Activated CD4-positive, alpha-beta memory T cell treated with anti-CD3 and anti-CD28 coated beads, Interleukin-2, amount 10 ng/mL, durations not matched to agents 7 days and 5 days (primary cell): ENCODE results near the gene FBXW4. TPM values are rescaled to one million over a fixed set of nuclear protein-coding genes. Genes with fewer than 3 reads are reported as not detected.
A peak's percentile ranks its signal among the peaks of the same experiment; 100 is the strongest.

ENCODE experiments used
- CTCF ChIA-PET: fragments of 350-600 bp; sonication (Branson Sonifier 250); formaldehyde crosslinking; loops from one replicate; lab custom pipeline; 2021; ENCODE audit warnings: antibody characterized with exemption, inconsistent platforms; lab: Charles Lee
- POLR2A ChIA-PET: fragments of 350-600 bp; sonication (Branson Sonifier 250); formaldehyde crosslinking; loops from one replicate; lab custom pipeline; 2021; ENCODE audit warnings: antibody characterized with exemption; lab: Charles Lee
- DNase-seq: peaks from one replicate; pipeline ENCODE4 v3.0.0-alpha.2; 2020
- H3K27ac Mint-ChIP-seq: one replicate; pipeline ENCODE4 v1.8.0; 2021; ENCODE audit warnings: mild to moderate bottlenecking, mixed read lengths
- H3K27me3 Mint-ChIP-seq: one replicate; pipeline ENCODE4 v1.8.0; 2021; ENCODE audit warnings: mixed read lengths
- H3K36me3 Mint-ChIP-seq: one replicate; pipeline ENCODE4 v1.8.0; 2021; ENCODE audit warnings: low read depth, mixed read lengths
- H3K4me1 Mint-ChIP-seq: one replicate; pipeline ENCODE4 v1.8.0; 2021; ENCODE audit warnings: mixed read lengths
- H3K4me3 Mint-ChIP-seq: one replicate; pipeline ENCODE4 v1.8.0; 2021; ENCODE audit warnings: mild to moderate bottlenecking, mixed read lengths
- H3K9me3 Mint-ChIP-seq: one replicate; pipeline ENCODE4 v1.8.0; 2021; ENCODE audit warnings: mixed read lengths
- total RNA-seq, 2 experiments: library from RNA; stranded (reverse); gene quantifications; one replicate each; pipeline ENCODE4 v1.2.3, GENCODE V29; 2021

FBXW4 gene
- total RNA-seq, 2 experiments from 2014 or later = 36.8 to 37.3 TPM

DNA sequence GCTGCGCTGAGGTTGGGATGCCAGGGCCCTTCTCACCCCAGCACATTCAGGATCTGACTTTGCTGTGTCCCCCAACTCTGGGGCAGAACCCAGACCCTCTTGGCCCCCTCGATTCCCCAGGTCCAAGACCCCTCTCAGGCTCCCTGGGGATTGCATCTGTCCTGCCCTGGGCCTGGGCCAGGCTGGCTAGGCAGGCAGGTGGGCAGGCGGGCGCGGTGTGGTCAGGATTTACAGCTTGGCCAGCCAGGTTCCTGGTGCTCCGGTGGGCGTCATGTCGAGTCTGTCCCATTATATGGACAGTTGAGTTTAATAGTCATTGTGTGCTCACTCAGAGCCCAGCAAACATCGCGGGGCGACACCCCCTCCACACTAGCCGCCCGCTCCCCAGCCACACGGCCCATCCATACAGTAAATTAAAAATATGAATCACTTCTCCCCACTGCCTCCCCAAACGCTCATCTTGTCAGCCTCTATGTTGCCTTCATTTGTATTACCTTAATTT lies 130.4 kb downstream of the FBXW4 start:
- H3K27ac Mint-ChIP-seq = no peak overlapping the region

DNA sequence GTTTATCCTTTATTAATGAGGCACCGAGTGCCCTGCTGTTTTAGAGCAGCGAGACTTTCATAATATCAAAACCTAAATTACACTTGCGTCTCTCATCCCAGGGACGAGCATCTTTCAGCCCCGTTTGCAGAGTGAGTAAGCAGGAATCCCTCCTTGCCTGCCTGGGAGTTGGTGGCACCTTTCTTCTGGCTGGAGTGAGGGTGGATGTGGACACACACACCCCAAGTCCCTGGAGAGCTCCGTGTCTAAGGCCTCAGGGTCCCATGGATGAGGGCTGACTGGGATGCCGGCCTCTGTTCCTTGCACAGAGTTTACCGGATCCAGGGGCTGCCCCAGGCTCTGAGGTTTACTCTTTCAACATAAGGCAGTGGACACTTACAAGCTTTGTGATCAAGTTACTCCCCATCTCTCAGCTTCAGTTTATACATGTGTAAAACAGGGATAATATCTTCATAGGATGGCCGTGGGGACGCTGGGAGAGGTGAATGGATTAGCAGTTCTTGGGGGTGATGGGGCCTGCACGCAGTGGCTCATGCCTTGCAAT lies 131.4 kb downstream of the FBXW4 start:
- Mint-ChIP-seq H3K27me3 (peaks cover 35% of the 10 kb centered on the region), H3K36me3 (no peaks in the 10 kb centered on the region), H3K27ac (no peak overlapping the region), H3K4me3 (no peak overlapping the region), H3K4me1 (peaks cover 16% of the 10 kb centered on the region), H3K9me3 (no peaks in the 10 kb centered on the region)
- CTCF ChIA-PET = interaction anchor here (0.6 kb wide), 1 partner anchor 218 kb away, joined by 3 read pairs; no protein-coding TSS in a partner anchor
- DNase-seq = no peak
- POLR2A ChIA-PET = no interaction called here

More for the DNA sequence above, 130.4 kb downstream of the FBXW4 start:
- H3K36me3 Mint-ChIP-seq = no peaks in the 10 kb centered on the region
- ChIA-PET CTCF (no interaction called here), POLR2A (no interaction called here)
- H3K27me3 Mint-ChIP-seq = peaks cover 42% of the 10 kb centered on the region
- no peak for DNase-seq
- peaks cover 10% of the 10 kb centered on the region for H3K4me1 Mint-ChIP-seq
- H3K4me3 Mint-ChIP-seq = no peak overlapping the region
- no peaks in the 10 kb centered on the region for H3K9me3 Mint-ChIP-seq

DNA sequence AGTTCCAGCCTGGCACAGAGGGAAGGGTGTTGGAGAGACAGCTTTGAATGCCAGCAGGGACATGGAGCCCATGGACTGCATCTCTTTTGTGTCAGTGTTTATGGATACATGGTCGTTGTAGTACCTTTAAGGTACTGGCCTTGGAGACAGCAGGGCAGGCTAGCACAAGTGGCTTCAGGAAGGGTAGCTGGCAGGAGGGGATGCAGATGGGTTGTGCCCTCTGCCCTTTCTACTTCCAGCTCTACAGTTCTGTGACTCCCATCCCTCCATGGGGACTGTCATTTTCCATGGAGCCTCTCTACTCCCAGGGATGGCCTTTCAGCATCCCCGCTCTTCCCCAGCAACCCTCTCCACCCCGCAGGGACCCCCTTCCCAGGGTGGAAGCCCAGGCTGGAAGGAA lies 132.0 kb downstream of the FBXW4 start:
- no peak overlapping the region for H3K27ac Mint-ChIP-seq
- CTCF ChIA-PET = interaction anchor here (0.6 kb wide), 1 partner anchor 218 kb away, joined by 3 read pairs; no protein-coding TSS in a partner anchor
- H3K36me3 Mint-ChIP-seq = no peaks in the 10 kb centered on the region
- DNase-seq = no peak
- POLR2A ChIA-PET = no interaction called here
- H3K4me3 Mint-ChIP-seq = no peak overlapping the region
- H3K9me3 Mint-ChIP-seq = no peaks in the 10 kb centered on the region
- peaks cover 22% of the 10 kb centered on the region for H3K4me1 Mint-ChIP-seq
- peaks cover 29% of the 10 kb centered on the region for H3K27me3 Mint-ChIP-seq

DNA sequence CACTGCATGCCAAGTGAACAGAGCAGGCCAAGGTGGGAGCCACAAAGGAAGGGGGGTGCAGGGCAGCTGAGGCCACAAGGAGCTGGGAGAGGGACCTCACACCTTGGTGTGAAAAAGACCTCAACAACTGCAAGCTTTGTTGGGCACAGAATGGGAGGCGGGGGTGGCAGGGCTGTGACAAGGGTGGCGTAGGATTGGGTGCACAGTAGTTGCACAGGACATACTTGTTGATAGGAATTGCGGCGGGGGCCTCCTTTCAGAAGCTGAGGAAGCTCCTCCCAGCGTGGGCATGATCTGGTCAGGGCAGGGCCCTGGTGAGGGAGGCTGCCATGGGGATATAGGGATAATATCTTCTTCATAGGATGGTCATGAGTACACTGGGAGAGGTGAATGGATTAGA lies 132.7 kb downstream of the FBXW4 start:
- ChIA-PET POLR2A (no interaction called here), CTCF (interaction anchor here (1.3 kb wide), 1 partner anchor 9 kb away, joined by 3 read pairs; no protein-coding TSS in a partner anchor)
- Mint-ChIP-seq H3K36me3 (no peaks in the 10 kb centered on the region), H3K27ac (no peak overlapping the region), H3K9me3 (no peaks in the 10 kb centered on the region), H3K4me3 (no peak overlapping the region), H3K4me1 (peaks cover 29% of the 10 kb centered on the region), H3K27me3 (peaks cover 22% of the 10 kb centered on the region)
- peak; percentile 15 for DNase-seq

- no peaks in the 10 kb centered on the region for H3K9me3 Mint-ChIP-seq
- H3K27me3 Mint-ChIP-seq = peaks cover 16% of the 10 kb centered on the region
- H3K4me3 Mint-ChIP-seq = no peak overlapping the region
- H3K27ac Mint-ChIP-seq = no peak overlapping the region
- peaks cover 29% of the 10 kb centered on the region for H3K4me1 Mint-ChIP-seq
- ChIA-PET POLR2A (interaction anchor here (1.1 kb wide), 1 partner anchor 26 kb away, joined by 3 read pairs; the partner anchor contains the start of genes DPCD and POLL), CTCF (interaction anchor here (1.3 to 1.4 kb wide), 2 partner anchors 8 to 10 kb away, joined by 3 to 4 read pairs; no protein-coding TSS in a partner anchor)
- no peaks in the 10 kb centered on the region for H3K36me3 Mint-ChIP-seq
- DNase-seq = peak; percentile 12
Observed at GRCh38 chr10:101561068-101561915, 133.7 kb downstream of the FBXW4 start.

Other genes starting within 250 kb of the FBXW4 start
- gene POLL, start 106.9 kb downstream of the FBXW4 start, total RNA-seq = 10 to 100 TPM; 31.9 to 35.9 TPM
- gene DPCD, start 106.8 kb downstream of the FBXW4 start, total RNA-seq = 1 to 10 TPM; 4.1 to 5.2 TPM
- not detected for gene FGF8, start 80.9 kb upstream of the FBXW4 start, total RNA-seq
- gene NPM3, start 88.3 kb upstream of the FBXW4 start, total RNA-seq = 10 to 100 TPM; 26.6 to 26.7 TPM
- gene OGA, start 123.3 kb upstream of the FBXW4 start, total RNA-seq = 100 to 1,000 TPM; 142 to 145 TPM
- 1 to 10 TPM; 2.5 to 2.6 TPM for gene KCNIP2, start 148.6 kb upstream of the FBXW4 start, total RNA-seq